Stimulated activated CD8-positive, alpha-beta memory T cell treated with anti-CD3 and anti-CD28 coated beads, Interleukin-15, amount 100 ng/mL, for 48 hours (primary cell): Measurements from ENCODE around the gene IL36G.
A peak's percentile ranks its signal among the peaks of the same experiment; 100 is the strongest.

Experiments
- DNase-seq, 2 donors: peaks; one replicate each; pipeline ENCODE4 v3.0.0-alpha.2; 2020; ENCODE audit warnings: low read depth in 2 of 2

Gene IL36G

GRCh38 chr2:112972423-112973086 lies 5.3 kb upstream of the IL36G start:
- no peak for DNase-seq

GRCh38 chr2:112973156-112973555 lies 4.7 kb upstream of the IL36G start:
- no peak for DNase-seq

GRCh38 chr2:112979731-112980130 lies 1.9 kb downstream of the IL36G start:
- no peak for DNase-seq

GRCh38 chr2:112980537-112980936 lies 2.7 kb downstream of the IL36G start:
- no peak for DNase-seq

GRCh38 chr2:112985090-112985489 lies 7.3 kb downstream of the IL36G start:
- no peak for DNase-seq

GRCh38 chr2:112989611-112990010 lies 11.8 kb downstream of the IL36G start:
- no peak for DNase-seq

- DNase-seq, result no peak
Measured at GRCh38 chr2:112993831-112994230, 16.0 kb downstream of the IL36G start.

GRCh38 chr2:112994648-112995047 lies 16.8 kb downstream of the IL36G start:
- no peak for DNase-seq

- DNase-seq, result no peak
Measured at GRCh38 chr2:112995346-112995920, 17.6 kb downstream of the IL36G start.

GRCh38 chr2:112996635-112997034 lies 18.8 kb downstream of the IL36G start:
- DNase-seq, result peak; percentile 10 to 21

- no peak for DNase-seq
Measured at GRCh38 chr2:112997151-112997550, 19.3 kb downstream of the IL36G start.

GRCh38 chr2:113000436-113000835 lies 22.6 kb downstream of the IL36G start:
- no peak for DNase-seq

GRCh38 chr2:113002677-113003076 lies 24.9 kb downstream of the IL36G start:
- no peak for DNase-seq

GRCh38 chr2:113005030-113005509 lies 27.3 kb downstream of the IL36G start, which contains the start of gene IL36A:
Gene IL36A, plus strand, starts transcription at chr2:113005459. Its CDS starts 413 bp downstream, at chr2:113005872.
- DNase-seq, result no peak

- no peak for DNase-seq
Measured at GRCh38 chr2:113007250-113007649, 29.4 kb downstream of the IL36G start.

- DNase-seq, result no peak
Measured at GRCh38 chr2:113009622-113010021, 31.8 kb downstream of the IL36G start.

GRCh38 chr2:113010088-113010487 lies 32.3 kb downstream of the IL36G start:
- DNase-seq, result no peak

GRCh38 chr2:113011108-113011507 lies 33.3 kb downstream of the IL36G start:
- no peak for DNase-seq

- DNase-seq, result no peak
Measured at GRCh38 chr2:113012436-113013335, 34.9 kb downstream of the IL36G start.

GRCh38 chr2:113013336-113013661 lies 35.5 kb downstream of the IL36G start:
- no peak for DNase-seq

- DNase-seq, result no peak
Measured at GRCh38 chr2:113014067-113014466, 36.3 kb downstream of the IL36G start.

GRCh38 chr2:113015042-113015441 lies 37.2 kb downstream of the IL36G start:
- DNase-seq, result no peak

- DNase-seq, result no peak
Measured at GRCh38 chr2:113015655-113016054, 37.8 kb downstream of the IL36G start.
